DND-41 (cell line): ENCODE results near the gene FEM1B.

ENCODE experiments used
- EZH2 ChIP-seq: IDR thresholded peaks from 3 replicates; pipeline ENCODE4 v1.6.1; 2012; ENCODE audit warnings: borderline replicate concordance, low read depth, mild to moderate bottlenecking, moderate library complexity, low read length, inconsistent platforms; ENCODE audit not compliant: severe bottlenecking
- TF ChIP-seq, protein P1 (sequence below): IDR thresholded peaks from 2 replicates; pipeline ENCODE4 v1.5.1; 2012; ENCODE audit warnings: borderline replicate concordance, low read length, moderate library complexity, mild to moderate bottlenecking; ENCODE audit not compliant: poor library complexity, severe bottlenecking; ENCODE audit errors: extremely low read depth

DNA sequence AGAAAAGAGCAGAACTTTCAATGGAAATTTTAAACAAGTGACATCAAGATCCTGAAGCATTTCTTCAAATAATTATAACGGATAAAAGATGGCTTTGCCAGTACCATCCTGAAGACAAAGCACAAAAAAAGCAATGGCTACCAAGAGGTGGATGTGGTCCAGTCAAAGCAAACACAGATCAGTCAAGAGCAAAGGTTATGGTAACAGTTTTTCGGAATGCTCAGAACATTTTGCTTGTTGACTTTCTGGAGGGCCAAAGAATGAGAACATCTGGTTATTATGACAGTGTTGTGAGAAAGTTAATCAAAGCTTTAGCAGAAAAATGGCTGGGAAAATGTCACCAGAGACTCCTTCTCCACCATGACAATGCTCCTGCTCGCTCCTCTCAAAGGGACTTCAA, 31.5 kb downstream of the FEM1B start:
- no peak for TF ChIP-seq EZH2
- TF ChIP-seq, protein P1, sequence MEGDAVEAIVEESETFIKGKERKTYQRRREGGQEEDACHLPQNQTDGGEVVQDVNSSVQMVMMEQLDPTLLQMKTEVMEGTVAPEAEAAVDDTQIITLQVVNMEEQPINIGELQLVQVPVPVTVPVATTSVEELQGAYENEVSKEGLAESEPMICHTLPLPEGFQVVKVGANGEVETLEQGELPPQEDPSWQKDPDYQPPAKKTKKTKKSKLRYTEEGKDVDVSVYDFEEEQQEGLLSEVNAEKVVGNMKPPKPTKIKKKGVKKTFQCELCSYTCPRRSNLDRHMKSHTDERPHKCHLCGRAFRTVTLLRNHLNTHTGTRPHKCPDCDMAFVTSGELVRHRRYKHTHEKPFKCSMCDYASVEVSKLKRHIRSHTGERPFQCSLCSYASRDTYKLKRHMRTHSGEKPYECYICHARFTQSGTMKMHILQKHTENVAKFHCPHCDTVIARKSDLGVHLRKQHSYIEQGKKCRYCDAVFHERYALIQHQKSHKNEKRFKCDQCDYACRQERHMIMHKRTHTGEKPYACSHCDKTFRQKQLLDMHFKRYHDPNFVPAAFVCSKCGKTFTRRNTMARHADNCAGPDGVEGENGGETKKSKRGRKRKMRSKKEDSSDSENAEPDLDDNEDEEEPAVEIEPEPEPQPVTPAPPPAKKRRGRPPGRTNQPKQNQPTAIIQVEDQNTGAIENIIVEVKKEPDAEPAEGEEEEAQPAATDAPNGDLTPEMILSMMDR, result no peak
